HT1080 (cell line): Measurements from ENCODE around the gene MAPK8IP2. TPM values are rescaled to one million over a fixed set of nuclear protein-coding genes. Genes with fewer than 3 reads are reported as not detected.
"Not testable (repeated sequence)": the region's sequence is repeated elsewhere in the genome, so short reads cannot be mapped to it uniquely, and the experiment has no call there.

Experiments used
- DNase-seq: peaks from one replicate; pipeline ENCODE4 v3.0.0-alpha.2; 2015; ENCODE audit warnings: low read depth
- total RNA-seq: library from RNA; depleted of rRNA; stranded (reverse); fragments of >200 nt; shearing (Covaris generic); gene quantifications from 2 replicates; pipeline ENCODE4 v1.2.3, GENCODE V29; 2014

MAPK8IP2 gene
- total RNA-seq, 1 experiment from 2014 or later = 0.47 TPM

- DNase-seq = no peak
Observed at GRCh38 chr22:50599816-50600455, 657 bp upstream of the MAPK8IP2 start.

- DNase-seq = no peak
Observed at GRCh38 chr22:50600967-50601668, 525 bp downstream of the MAPK8IP2 start.

- no peak for DNase-seq
Observed at GRCh38 chr22:50601669-50602337, 1.2 kb downstream of the MAPK8IP2 start.

GRCh38 chr22:50602338-50602700, 1.7 kb downstream of the MAPK8IP2 start:
- DNase-seq = no peak

- no peak for DNase-seq
Observed at GRCh38 chr22:50603511-50604255, 3.1 kb downstream of the MAPK8IP2 start.

- DNase-seq = no peak
Observed at GRCh38 chr22:50604256-50605001, 3.8 kb downstream of the MAPK8IP2 start.

GRCh38 chr22:50605002-50605612, 4.5 kb downstream of the MAPK8IP2 start:
- no peak for DNase-seq

GRCh38 chr22:50605613-50606074, 5.1 kb downstream of the MAPK8IP2 start:
- DNase-seq = no peak

- no peak for DNase-seq
Observed at GRCh38 chr22:50606165-50606945, 5.8 kb downstream of the MAPK8IP2 start.

- no peak for DNase-seq
Observed at GRCh38 chr22:50606946-50607658, 6.5 kb downstream of the MAPK8IP2 start.

GRCh38 chr22:50607659-50608020, 7.0 kb downstream of the MAPK8IP2 start:
- no peak for DNase-seq

- not testable (repeated sequence) for DNase-seq
Observed at GRCh38 chr22:50608058-50608840, 7.7 kb downstream of the MAPK8IP2 start.

GRCh38 chr22:50608996-50609395, 8.4 kb downstream of the MAPK8IP2 start:
- DNase-seq = no peak

GRCh38 chr22:50609599-50609998, 9.0 kb downstream of the MAPK8IP2 start:
- no peak for DNase-seq

GRCh38 chr22:50610041-50610451, 9.5 kb downstream of the MAPK8IP2 start:
- DNase-seq = no peak

GRCh38 chr22:50610581-50610980, 10.0 kb downstream of the MAPK8IP2 start:
- no peak for DNase-seq

- no peak for DNase-seq
Observed at GRCh38 chr22:50611341-50612060, 10.9 kb downstream of the MAPK8IP2 start.

- DNase-seq = no peak
Observed at GRCh38 chr22:50612168-50612527, 11.6 kb downstream of the MAPK8IP2 start.
